Memory B cell (primary cell): Measurements from ENCODE around the gene PNPLA3.

Experiments used
- ATAC-seq: fragments of 150-1000 bp; cut with Tn5 transposase; 2 replicates; pipeline ENCODE4 v1.10.0; 2021; ENCODE audit warnings: low read depth, mild to moderate bottlenecking, moderate library complexity
- DNase-seq, 2 donors: peaks; one replicate each; pipeline ENCODE4 v3.0.0; 2022; ENCODE audit warnings: low spot score in 2 of 2
- H3K27ac Mint-ChIP-seq: one replicate; pipeline ENCODE4 v1.8.0; 2022; ENCODE audit warnings: mild to moderate bottlenecking, moderate library complexity, mixed read lengths
- H3K27me3 Mint-ChIP-seq: one replicate; pipeline ENCODE4 v1.8.0; 2022; ENCODE audit warnings: mixed read lengths
- H3K36me3 Mint-ChIP-seq: one replicate; pipeline ENCODE4 v1.8.0; 2022; ENCODE audit warnings: mild to moderate bottlenecking, mixed read lengths
- H3K4me1 Mint-ChIP-seq: one replicate; pipeline ENCODE4 v1.8.0; 2022; ENCODE audit warnings: mixed read lengths
- H3K4me3 Mint-ChIP-seq: one replicate; pipeline ENCODE4 v1.8.0; 2022; ENCODE audit warnings: mild to moderate bottlenecking, moderate library complexity, mixed read lengths
- H3K9me3 Mint-ChIP-seq: one replicate; pipeline ENCODE4 v1.8.0; 2022; ENCODE audit warnings: mixed read lengths

PNPLA3 gene

DNA sequence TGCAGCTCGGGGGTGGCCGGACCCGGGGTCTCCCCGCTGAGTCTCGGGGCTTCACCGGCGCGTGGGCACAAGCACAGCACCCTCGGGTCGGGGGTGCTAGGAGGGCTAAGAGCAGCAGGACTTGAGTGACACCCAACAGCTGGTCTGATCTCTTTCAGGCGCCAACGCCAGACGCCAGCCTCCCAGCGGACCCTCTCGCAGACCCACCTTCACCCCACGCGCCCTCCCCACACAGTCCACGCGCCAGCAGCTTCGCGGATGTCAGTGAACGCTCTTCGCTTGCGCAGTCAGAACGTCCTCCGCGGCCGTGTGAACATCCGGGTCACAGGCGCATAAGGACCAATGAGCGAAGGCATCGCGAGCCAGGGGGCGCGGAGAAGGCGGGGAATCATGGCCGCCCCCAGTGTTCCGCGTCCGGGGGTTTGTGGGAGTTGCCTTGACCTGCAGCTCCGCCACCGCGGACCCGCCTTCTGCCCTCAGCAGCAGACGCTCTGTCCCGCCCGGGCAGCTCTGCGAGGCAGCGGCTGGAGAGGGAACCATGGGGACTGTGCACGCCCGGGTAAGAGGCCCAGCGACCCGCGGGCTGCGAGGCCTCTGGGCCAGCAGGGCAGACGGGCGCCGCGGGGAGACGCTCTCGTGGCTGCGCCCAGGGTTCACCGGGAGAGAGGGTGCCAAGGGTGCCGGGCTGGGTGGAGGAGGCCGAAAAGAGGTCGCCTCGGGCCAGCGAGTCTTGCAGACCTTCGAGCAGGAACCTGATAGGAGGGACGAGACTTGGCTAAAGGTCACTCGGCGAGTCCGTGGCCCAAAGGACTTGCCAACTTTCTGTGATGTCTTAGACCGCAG, 31.7 kb downstream of the PNPLA3 start, which contains the start of gene SAMM50:
Gene SAMM50 (plus strand): TSS at position 403 of the 843 bp plus-strand sequence. CDS start 136 bp downstream, at position 539.
- peaks cover 4% of the 10 kb centered on the region for H3K36me3 Mint-ChIP-seq
- peaks cover 24% of the 10 kb centered on the region for H3K4me1 Mint-ChIP-seq
- ATAC-seq (peak; percentile 90), DNase-seq (peak; percentile 78 to 84)
- H3K9me3 Mint-ChIP-seq: no peaks in the 10 kb centered on the region
- H3K4me3 Mint-ChIP-seq: peak within 1 kb of the TSS; percentile 94
- H3K27me3 Mint-ChIP-seq: no peaks in the 10 kb centered on the region
- peak within 1 kb of the TSS; percentile 84 for H3K27ac Mint-ChIP-seq

DNA sequence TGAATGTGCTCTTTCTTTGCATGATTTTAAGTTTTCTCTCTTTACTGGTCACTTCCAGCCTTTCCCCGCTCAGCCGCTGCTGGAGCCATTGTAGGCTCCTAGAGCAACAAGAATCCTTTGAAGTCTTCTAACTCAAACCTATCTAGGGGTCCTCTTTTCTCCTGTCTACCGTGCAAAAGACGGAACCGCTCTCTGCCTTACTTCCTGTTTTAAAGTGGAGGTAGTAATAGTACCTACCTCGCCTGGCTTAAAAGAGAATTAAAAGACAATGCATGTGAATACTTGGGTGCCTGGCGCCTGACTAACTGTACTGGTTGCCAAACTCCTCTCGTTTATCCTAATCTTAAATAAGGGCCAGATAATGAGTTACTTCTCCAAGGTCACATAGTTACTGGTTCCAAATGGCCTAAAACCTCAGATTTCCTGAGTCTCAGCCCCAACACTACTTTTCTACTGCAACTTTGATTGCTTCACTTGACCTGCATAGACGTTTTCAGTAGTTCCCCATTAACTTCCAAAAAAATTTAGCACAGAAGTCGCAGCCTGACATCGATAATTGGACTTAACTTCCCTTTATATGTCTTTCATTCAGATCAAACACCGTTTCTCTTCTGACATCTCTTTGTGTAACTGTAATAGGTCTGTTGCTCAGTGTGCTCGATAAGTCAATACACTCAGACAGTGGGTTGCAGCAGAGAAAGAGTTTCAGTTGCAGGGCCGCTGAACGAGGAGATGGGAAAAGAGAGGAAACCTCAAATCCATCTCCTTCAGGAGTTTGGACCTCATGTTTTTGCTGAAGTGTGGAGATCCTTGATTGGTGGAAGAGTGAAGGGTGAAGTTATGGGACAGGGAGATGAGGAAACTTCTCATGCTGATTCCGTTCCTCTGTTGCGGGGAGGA, 32.5 kb downstream of the PNPLA3 start:
- Mint-ChIP-seq H3K27me3 (no peaks in the 10 kb centered on the region), H3K27ac (peak overlapping the region; percentile 84), H3K9me3 (no peaks in the 10 kb centered on the region), H3K4me3 (peak overlapping the region; percentile 94), H3K36me3 (peaks cover 8% of the 10 kb centered on the region), H3K4me1 (peaks cover 27% of the 10 kb centered on the region)
- ATAC-seq (peak; percentile 56), DNase-seq (peak in 1 of 2 donors; percentile 26)

DNA sequence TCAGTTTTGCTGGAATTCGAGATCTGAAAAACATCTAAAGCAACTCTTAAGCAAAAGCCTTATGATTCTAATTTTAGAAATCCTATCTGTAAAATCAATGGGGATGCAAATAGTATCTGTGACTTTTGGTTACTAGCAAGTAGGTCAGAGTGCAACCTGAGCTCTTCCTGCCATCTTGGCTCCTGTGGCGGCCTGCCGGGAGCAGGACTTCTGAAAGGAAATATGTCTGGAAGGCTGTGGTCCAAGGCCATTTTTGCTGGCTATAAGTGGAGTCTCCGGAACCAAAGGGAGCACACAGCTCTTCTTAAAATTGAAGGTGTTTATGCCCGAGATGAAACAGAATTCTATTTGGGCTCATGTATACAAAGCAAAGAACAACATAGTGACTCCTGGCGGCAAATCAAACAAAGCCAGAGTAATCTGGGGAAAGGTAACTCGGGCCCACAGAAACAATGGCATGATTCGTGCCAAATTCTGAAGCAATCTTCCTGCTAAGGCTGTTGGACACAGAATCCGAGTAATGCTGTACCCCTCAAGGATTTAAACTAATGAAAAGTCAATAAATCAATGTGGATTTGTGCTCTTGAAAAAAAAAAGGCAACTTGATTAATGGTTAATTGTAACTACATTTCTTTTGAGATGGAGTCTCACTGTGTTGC, 33.3 kb downstream of the PNPLA3 start:
- H3K4me1 Mint-ChIP-seq: peaks cover 27% of the 10 kb centered on the region
- no peaks in the 10 kb centered on the region for H3K27me3 Mint-ChIP-seq
- H3K36me3 Mint-ChIP-seq: peaks cover 8% of the 10 kb centered on the region
- H3K9me3 Mint-ChIP-seq: no peaks in the 10 kb centered on the region
- ATAC-seq (no peak), DNase-seq (no peak)
- no peak overlapping the region for H3K27ac Mint-ChIP-seq
- H3K4me3 Mint-ChIP-seq: peak overlapping the region; percentile 94

DNA sequence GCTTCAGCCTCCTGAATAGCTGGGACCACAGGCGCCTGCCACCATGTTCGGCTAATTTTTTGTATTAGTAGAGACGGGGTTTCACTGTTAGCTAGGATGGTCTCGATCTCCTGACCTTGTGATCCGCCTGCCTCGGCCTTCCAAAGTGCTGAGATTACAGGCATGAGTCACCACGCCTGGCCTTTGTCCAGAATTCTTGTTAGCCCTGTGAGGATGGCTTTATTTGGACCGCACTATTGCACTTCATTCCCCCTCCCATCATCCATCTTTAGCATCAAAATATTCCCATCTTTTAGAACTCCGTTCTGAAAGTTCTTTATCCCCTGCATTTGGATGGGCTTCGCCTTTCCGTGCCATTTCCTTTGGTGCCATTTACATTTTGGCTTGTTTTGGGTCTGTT, 34.3 kb downstream of the PNPLA3 start:
- Mint-ChIP-seq H3K27me3 (no peaks in the 10 kb centered on the region), H3K4me3 (no peak overlapping the region), H3K27ac (no peak overlapping the region), H3K9me3 (no peaks in the 10 kb centered on the region), H3K36me3 (peaks cover 8% of the 10 kb centered on the region), H3K4me1 (peaks cover 27% of the 10 kb centered on the region)
- no peak for ATAC-seq
- DNase-seq: no peak

DNA sequence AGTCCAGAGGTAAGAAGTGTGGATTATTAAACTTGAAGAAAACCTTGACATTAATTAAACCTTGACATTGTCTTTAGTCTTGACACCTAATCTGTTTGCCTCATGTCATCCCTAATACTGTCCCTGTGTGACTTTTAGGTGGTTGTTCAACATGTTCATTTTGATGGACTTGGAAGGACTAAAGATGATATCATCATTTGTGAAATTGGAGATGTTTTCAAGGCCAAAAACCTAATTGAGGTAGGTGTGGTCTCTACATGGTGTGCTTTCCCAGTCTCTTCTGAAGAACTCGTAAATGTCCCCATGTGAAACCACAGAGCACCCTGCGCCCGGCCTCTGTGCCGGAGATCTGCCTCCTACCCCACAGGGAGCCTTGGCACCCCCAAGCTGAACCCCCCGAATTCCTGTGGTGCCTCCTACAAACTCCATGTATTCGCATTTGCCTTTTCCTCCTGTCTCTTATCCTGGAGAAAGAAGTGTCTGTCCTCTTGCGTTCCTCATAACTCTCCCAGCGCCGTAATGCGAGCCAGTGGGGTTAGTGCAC, 40.8 kb downstream of the PNPLA3 start:
- H3K27me3 Mint-ChIP-seq: no peaks in the 10 kb centered on the region
- H3K36me3 Mint-ChIP-seq: peaks cover 38% of the 10 kb centered on the region
- H3K27ac Mint-ChIP-seq: no peak overlapping the region
- DNase-seq (no peak), ATAC-seq (no peak)
- peaks cover 10% of the 10 kb centered on the region for H3K4me1 Mint-ChIP-seq
- no peaks in the 10 kb centered on the region for H3K9me3 Mint-ChIP-seq
- H3K4me3 Mint-ChIP-seq: no peak overlapping the region

DNA sequence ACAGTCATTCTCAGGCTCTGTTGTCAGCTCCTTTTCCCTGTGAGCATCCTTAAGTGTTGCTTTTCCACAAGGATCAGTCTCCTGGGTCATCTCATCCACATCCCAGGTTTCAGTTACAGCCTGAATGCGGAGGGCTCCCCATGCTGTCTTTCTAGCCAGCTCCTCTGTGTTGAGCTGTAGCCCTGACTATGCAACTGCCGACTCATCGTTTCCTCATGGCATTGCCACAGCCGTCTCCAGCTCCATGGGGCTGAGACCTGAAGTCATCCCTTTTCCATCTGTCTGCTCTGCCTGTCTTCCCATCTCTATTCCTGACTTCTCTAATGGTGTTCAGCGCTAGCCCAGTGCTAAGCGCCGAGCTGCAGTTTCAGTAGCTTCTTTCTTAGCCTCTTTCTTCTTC, 43.5 kb downstream of the PNPLA3 start:
- peaks cover 9% of the 10 kb centered on the region for H3K4me1 Mint-ChIP-seq
- H3K36me3 Mint-ChIP-seq: peaks cover 41% of the 10 kb centered on the region
- H3K27ac Mint-ChIP-seq: no peak overlapping the region
- ATAC-seq (no peak), DNase-seq (no peak)
- H3K27me3 Mint-ChIP-seq: no peaks in the 10 kb centered on the region
- H3K4me3 Mint-ChIP-seq: no peak overlapping the region
- H3K9me3 Mint-ChIP-seq: no peaks in the 10 kb centered on the region

DNA sequence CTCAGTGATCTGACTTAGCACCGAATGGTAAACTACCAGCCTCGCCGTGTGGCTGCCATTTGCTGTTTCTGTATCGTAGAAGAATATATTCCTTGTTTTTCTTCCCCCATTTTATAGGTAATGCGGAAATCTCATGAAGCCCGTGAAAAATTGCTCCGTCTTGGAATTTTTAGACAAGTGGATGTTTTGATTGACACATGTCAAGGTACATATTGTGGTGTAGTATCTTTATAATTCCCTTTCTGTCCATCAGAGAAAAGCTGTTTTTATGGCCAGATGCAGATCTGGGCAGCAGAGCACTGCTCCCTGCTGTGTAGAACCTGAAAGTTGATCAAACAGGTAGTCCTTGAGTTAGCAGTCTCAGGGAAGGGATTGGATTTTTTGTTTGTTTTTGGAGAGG, 45.0 kb downstream of the PNPLA3 start:
- Mint-ChIP-seq H3K36me3 (peaks cover 41% of the 10 kb centered on the region), H3K27me3 (no peaks in the 10 kb centered on the region), H3K4me3 (no peak overlapping the region), H3K9me3 (no peaks in the 10 kb centered on the region), H3K27ac (peak overlapping the region; percentile 24), H3K4me1 (peaks cover 9% of the 10 kb centered on the region)
- DNase-seq (no peak), ATAC-seq (no peak)

DNA sequence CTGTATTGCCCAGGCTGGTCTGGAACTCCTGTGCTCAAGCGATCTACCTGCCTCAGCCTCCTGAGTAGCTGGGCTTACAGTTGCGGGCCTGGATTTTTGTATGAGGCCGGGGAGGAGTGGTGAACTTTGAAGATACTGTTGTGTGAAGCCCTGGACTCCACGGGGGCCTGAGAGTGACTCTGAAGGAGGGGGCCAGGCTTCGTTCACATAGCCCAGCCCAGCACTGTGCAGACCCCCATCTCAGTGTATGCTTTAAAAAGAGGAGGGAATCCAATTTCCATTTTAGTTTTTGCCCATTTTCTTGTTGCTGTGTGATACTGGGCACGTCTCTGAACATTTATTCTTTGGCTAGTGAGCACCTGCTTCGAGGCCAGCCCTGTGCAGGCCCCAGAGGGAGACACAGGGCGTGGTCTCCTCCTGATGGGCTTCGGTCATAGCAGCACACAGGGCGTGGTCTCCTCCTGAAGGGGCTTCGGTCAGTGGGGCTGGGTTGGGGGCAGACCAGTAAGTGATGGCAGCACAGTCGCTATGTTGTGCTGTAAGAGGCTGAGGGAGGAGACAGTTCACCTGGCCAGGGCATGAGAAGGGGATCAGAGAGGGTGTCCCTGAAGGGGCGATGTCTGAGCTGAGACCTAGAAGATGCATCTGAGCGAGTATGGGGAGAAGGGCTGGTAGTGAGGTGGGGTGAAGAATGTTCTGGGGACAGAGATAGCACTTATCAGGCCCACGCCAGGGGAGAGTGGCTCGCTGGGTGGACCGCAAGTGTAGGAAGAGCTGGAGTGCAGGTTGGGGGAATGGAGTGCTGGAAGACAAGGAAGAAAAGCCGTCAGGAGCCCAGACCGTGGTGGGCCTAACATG, 45.6 kb downstream of the PNPLA3 start:
- peak overlapping the region; percentile 24 for H3K27ac Mint-ChIP-seq
- H3K4me1 Mint-ChIP-seq: peaks cover 9% of the 10 kb centered on the region

DNA sequence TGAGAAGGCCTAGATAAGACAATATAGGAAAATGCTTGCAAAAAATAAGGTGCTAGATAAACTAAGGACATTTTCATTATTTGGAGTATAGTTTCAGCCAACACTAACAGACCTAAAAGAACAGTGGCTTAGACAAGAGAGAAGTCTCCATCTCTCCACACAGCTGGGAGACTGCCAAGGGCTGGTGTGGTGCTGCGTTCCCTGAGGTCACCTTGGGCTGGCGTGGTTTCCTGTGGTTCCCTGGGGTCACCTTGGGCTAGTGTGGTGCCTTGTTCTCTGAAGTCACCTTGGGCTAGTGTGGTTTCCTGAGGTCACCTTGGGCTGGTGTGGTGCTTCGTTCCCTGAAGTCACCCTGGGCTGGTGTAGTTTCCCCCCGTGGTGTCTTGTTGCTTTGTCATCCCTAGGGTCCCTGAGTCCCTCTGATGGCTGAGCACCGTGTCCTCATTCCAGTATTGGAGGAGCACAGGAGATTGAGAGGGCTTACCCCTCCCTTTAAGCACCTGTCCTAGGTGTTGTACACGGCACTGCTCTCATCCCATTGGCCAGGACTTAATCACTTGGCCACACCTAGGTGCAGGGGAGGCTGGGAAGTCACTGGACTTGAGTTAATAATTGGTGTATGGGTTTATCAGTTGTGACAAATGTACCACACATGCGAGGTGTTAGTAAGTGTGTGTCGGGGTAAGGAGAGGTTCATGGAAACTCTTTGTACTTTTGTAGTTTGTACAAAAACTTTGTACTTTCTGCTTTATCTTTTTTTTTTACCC, 46.6 kb downstream of the PNPLA3 start:
- H3K36me3 Mint-ChIP-seq: peaks cover 37% of the 10 kb centered on the region
- H3K27ac Mint-ChIP-seq: no peak overlapping the region
- no peak overlapping the region for H3K4me3 Mint-ChIP-seq
- H3K9me3 Mint-ChIP-seq: no peaks in the 10 kb centered on the region
- DNase-seq (no peak), ATAC-seq (no peak)
- H3K4me1 Mint-ChIP-seq: peaks cover 9% of the 10 kb centered on the region
- H3K27me3 Mint-ChIP-seq: no peaks in the 10 kb centered on the region

More for the DNA sequence above, 45.6 kb downstream of the PNPLA3 start:
- peaks cover 41% of the 10 kb centered on the region for H3K36me3 Mint-ChIP-seq
- DNase-seq (no peak), ATAC-seq (no peak)
- H3K4me3 Mint-ChIP-seq: no peak overlapping the region
- no peaks in the 10 kb centered on the region for H3K9me3 Mint-ChIP-seq
- no peaks in the 10 kb centered on the region for H3K27me3 Mint-ChIP-seq

DNA sequence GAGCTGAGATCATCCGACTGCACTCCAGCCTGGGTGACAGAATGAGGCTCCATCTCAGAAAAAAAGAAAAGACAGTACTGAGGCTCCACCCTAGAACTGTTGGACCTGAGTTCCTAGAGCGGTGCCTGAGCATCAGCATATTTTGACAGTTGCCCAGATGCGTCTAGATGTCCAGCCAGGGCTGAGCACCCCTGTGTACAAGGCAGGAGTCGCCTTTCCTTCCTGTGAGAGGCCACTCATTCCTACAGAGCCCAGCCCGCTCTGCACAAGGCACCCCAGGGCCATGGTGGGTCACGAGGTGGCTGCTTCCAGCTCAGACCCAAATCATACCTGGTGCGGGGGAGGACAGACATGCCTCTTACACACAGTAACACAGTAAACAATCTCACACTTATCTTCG, 47.5 kb downstream of the PNPLA3 start:
- no peak for DNase-seq
- no peak overlapping the region for H3K4me3 Mint-ChIP-seq
- no peaks in the 10 kb centered on the region for H3K9me3 Mint-ChIP-seq
- peaks cover 9% of the 10 kb centered on the region for H3K4me1 Mint-ChIP-seq
- no peak for ATAC-seq
- peaks cover 43% of the 10 kb centered on the region for H3K36me3 Mint-ChIP-seq
- no peaks in the 10 kb centered on the region for H3K27me3 Mint-ChIP-seq
- H3K27ac Mint-ChIP-seq: no peak overlapping the region

DNA sequence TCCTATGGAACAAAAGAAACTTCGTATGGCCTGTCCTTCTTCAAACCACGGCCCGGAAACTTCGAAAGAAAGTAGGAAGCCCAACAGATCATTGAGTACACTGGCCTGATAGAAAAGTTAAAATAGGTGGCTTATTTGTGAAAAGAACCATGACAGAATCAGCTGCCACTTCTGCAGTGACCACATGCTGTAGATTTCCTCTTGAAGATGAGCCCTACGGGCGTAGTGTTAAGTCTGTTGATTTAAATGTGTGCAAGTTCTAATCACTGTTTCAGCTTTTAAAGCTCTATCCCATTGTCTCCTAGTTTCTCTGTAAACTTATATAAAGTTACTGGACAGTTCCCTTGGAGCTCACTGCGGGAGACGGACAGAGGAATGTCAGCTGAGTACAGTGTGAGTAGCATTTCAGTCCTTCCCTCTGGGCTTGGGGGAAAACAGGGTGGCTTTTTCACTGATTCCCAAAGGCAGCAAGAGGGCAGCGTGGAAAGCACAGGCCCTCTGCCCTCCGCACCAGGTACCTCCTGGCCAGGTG, 49.4 kb downstream of the PNPLA3 start:
- Mint-ChIP-seq H3K4me1 (peaks cover 3% of the 10 kb centered on the region), H3K27ac (no peak overlapping the region), H3K9me3 (no peaks in the 10 kb centered on the region), H3K4me3 (no peak overlapping the region), H3K27me3 (no peaks in the 10 kb centered on the region), H3K36me3 (peaks cover 37% of the 10 kb centered on the region)
- no peak for DNase-seq
- ATAC-seq: no peak

DNA sequence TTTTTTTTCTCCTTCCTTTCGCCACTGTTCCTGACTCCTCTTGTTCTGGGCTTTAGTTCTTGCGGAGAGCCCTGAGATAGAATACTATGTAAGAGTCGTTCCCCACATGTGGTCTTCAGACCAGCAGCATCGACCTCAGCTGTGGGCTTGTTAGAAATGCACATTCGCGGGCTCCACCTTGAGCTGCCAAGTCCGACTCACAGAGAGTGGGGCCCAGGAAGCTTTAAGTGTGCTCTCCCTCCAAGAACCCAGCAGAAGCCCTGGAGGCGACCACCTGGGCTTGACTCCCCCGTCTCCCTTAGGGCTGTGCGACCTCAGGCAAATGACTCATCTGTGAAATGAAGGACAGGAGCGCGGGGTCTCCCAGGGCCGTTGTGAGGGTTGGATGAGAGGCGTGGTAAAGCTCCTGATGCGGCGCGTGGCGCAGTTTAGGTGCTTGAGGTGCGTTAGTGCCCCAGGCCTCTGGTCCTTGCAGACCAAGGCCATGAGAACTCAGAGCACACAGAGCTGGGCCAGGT, 50.5 kb downstream of the PNPLA3 start:
- Mint-ChIP-seq H3K27me3 (no peaks in the 10 kb centered on the region), H3K4me1 (peaks cover 3% of the 10 kb centered on the region), H3K9me3 (no peaks in the 10 kb centered on the region), H3K27ac (no peak overlapping the region), H3K4me3 (no peak overlapping the region), H3K36me3 (peaks cover 33% of the 10 kb centered on the region)
- no peak for DNase-seq
- ATAC-seq: no peak
